Aorta (tissue), 5 donors: ENCODE data around the gene SPTBN5. TPM values are rescaled to one million over a fixed set of nuclear protein-coding genes. Genes with fewer than 3 reads are reported as not detected.

Experiments used
- ATAC-seq: fragments of 200-7000 bp; cut with Tn5 transposase; one replicate; pipeline ENCODE4 v1.9.1; 2022; ENCODE audit warnings: moderate library complexity; ENCODE audit not compliant: low FRiP score
- DNase-seq, 2 donors: peaks; one replicate each; pipeline ENCODE4 v3.0.0-alpha.2; 2020
- H3K27ac ChIP-seq, 2 donors: one replicate each; pipeline ENCODE4 v1.5.1; 2013; ENCODE audit warnings: low read length in 2 of 2, mild to moderate bottlenecking in 2 of 2, moderate library complexity in 2 of 2, control low read depth in 1 of 2, inconsistent platforms in 1 of 2, low read depth in 1 of 2
- H3K27me3 ChIP-seq, 2 donors: one replicate each; pipeline ENCODE4 v1.6.1; 2013; ENCODE audit warnings: control low read depth in 1 of 2, low read length in 1 of 2, mild to moderate bottlenecking in 1 of 2, moderate library complexity in 1 of 2; ENCODE audit not compliant: insufficient read depth in 2 of 2, control insufficient read depth in 1 of 2
- H3K36me3 ChIP-seq, 2 donors: one replicate each; pipeline ENCODE4 v1.6.1; 2013; ENCODE audit warnings: control low read depth in 1 of 2, low read length in 1 of 2, mild to moderate bottlenecking in 1 of 2; ENCODE audit not compliant: insufficient read depth in 2 of 2, control insufficient read depth in 1 of 2
- H3K4me1 ChIP-seq, 2 donors: one replicate each; pipeline ENCODE4 v1.6.1; 2013; ENCODE audit warnings: low read length in 2 of 2, control low read depth in 1 of 2, mild to moderate bottlenecking in 1 of 2, moderate library complexity in 1 of 2; ENCODE audit not compliant: insufficient read depth in 2 of 2, control insufficient read depth in 1 of 2
- H3K4me3 ChIP-seq, 2 donors: one replicate each; pipeline ENCODE4 v1.5.1; 2013; ENCODE audit warnings: low read length in 2 of 2, control low read depth in 1 of 2, mild to moderate bottlenecking in 1 of 2
- H3K9me3 ChIP-seq: one replicate; pipeline ENCODE4 v1.6.1; 2013; ENCODE audit warnings: mild to moderate bottlenecking, low read length; ENCODE audit not compliant: control insufficient read depth
- WGBS, 2 donors: extraction: QIAGEN DNeasy Blood & Tissue Kit; methylation state at CpG; one replicate each; pipeline ENCODE4 v1.1.7; 2013; 5-methylcytosine and 5-hydroxymethylcytosine counted together
- intact Hi-C, 2 donors: fragments of 100-400 bp; cut with DNase I; formaldehyde crosslinking; loops; one replicate each; pipeline versions ENCODE4 v1.14.2 to v1.15.0; 2022
- polyA plus RNA-seq, 2 donors: library from polyadenylated mRNA; stranded (reverse); fragments of 200-250 nt; gene quantifications; one replicate each; pipeline ENCODE4 v1.2.3, GENCODE V29; 2013
- total RNA-seq, 2 donors: library from RNA; stranded (reverse); fragmentation: NEBNext Ultra II Directional; extraction: Animal tissue kit (Norgen Biotek cat#: 25700); gene quantifications; one replicate each; pipeline ENCODE4 v1.2.1, GENCODE V29; 2021
- donor health status: healthy with polysubstance abuse.
- donor health status: Bipolar disorder and iron deficiency.
- donor health status: DM: no; HTN: no; CAD: no.
- donor health status: DM: no; HTN: no; CAD: no.
- donor health status: DM: yes; HTN: yes; CAD: no.

Gene SPTBN5
- total and polyA plus RNA-seq, 4 donors = 0.63 to 10.5 (median 3.7) TPM

- ATAC-seq = no peak
- intact Hi-C loops = loop anchor here in 1 of 2 donors (5.0 kb wide), 1 partner anchor 69 kb away; no protein-coding TSS in a partner anchor
Measured at GRCh38 chr15:41828807-41829141, 65.1 kb downstream of the SPTBN5 start.

GRCh38 chr15:41827880-41828806 is 65.7 kb downstream of the SPTBN5 start, which contains the start of gene JMJD7:
JMJD7 (plus strand) TSS chr15:41828092; CDS start chr15:41828125, 33 bp downstream.
- ATAC-seq = peak; percentile 97
- Histone ChIP-seq H3K27me3 (no peaks in the 10 kb centered on the region), H3K4me1 (no peaks in the 10 kb centered on the region), H3K27ac (peak within 1 kb of the TSS in 1 of 2 donors; percentile 39), H3K4me3 (peak within 1 kb of the TSS; percentile 42 to 53), H3K9me3 (no peaks in the 10 kb centered on the region), H3K36me3 (no peaks in the 10 kb centered on the region)
- 0 to 1% methylated on average over 65 to 66 of the region's 66 CpGs for WGBS, 2 donors
- intact Hi-C loops = loop anchor here in 1 of 2 donors (5.0 kb wide), 1 partner anchor 69 kb away; no protein-coding TSS in a partner anchor
- peak; percentile 97 to 99 for DNase-seq

More at GRCh38 chr15:41828807-41829141, 65.1 kb downstream of the SPTBN5 start:
- no peaks in the 10 kb centered on the region for H3K36me3 ChIP-seq
- WGBS, 2 donors = 5 to 7% methylated on average over 6 of the region's 6 CpGs
- H3K27ac ChIP-seq = no peak overlapping the region
- DNase-seq = no peak
- no peaks in the 10 kb centered on the region for H3K4me1 ChIP-seq
- H3K4me3 ChIP-seq = peak overlapping the region; percentile 5 to 53
- H3K9me3 ChIP-seq = no peaks in the 10 kb centered on the region
- H3K27me3 ChIP-seq = no peaks in the 10 kb centered on the region

GRCh38 chr15:41827290-41827879 is 66.5 kb downstream of the SPTBN5 start:
- H3K9me3 ChIP-seq = no peaks in the 10 kb centered on the region
- peak in 1 of 2 donors; percentile 66 for DNase-seq
- no peak overlapping the region for H3K27ac ChIP-seq
- peak overlapping the region; percentile 42 to 49 for H3K4me3 ChIP-seq
- no peaks in the 10 kb centered on the region for H3K36me3 ChIP-seq
- peak; percentile 8 for ATAC-seq
- intact Hi-C loops = loop anchor here in 1 of 2 donors (5.0 kb wide), 1 partner anchor 70 kb away; no protein-coding TSS in a partner anchor
- no peaks in the 10 kb centered on the region for H3K4me1 ChIP-seq
- WGBS, 2 donors = 8 to 12% methylated on average over 35 to 37 of the region's 37 CpGs
- no peaks in the 10 kb centered on the region for H3K27me3 ChIP-seq

- Histone ChIP-seq H3K4me1 (no peaks in the 10 kb centered on the region), H3K27ac (no peak overlapping the region), H3K27me3 (no peaks in the 10 kb centered on the region), H3K4me3 (no peak overlapping the region), H3K36me3 (no peaks in the 10 kb centered on the region), H3K9me3 (no peaks in the 10 kb centered on the region)
- DNase-seq = no peak
- intact Hi-C loops = loop anchor here in 1 of 2 donors (5.0 kb wide), 1 partner anchor 71 kb away; no protein-coding TSS in a partner anchor
- ATAC-seq = no peak
- 69 to 74% methylated on average over 13 of the region's 13 CpGs for WGBS, 2 donors
Measured at GRCh38 chr15:41825572-41826535, 68.0 kb downstream of the SPTBN5 start.

- Histone ChIP-seq H3K36me3 (no peaks in the 10 kb centered on the region), H3K9me3 (no peaks in the 10 kb centered on the region), H3K27me3 (no peaks in the 10 kb centered on the region), H3K4me3 (no peak overlapping the region), H3K27ac (no peak overlapping the region), H3K4me1 (no peaks in the 10 kb centered on the region)
- intact Hi-C loops = loop anchor here in 1 of 2 donors (5.0 kb wide), 1 partner anchor 72 kb away; no protein-coding TSS in a partner anchor
- ATAC-seq (no peak), DNase-seq (no peak)
- WGBS, 2 donors = 87 to 88% methylated on average over 10 of the region's 10 CpGs
Measured at GRCh38 chr15:41825145-41825544, 68.7 kb downstream of the SPTBN5 start.

- Histone ChIP-seq H3K4me1 (no peaks in the 10 kb centered on the region), H3K27ac (no peak overlapping the region), H3K27me3 (no peaks in the 10 kb centered on the region), H3K36me3 (no peaks in the 10 kb centered on the region), H3K9me3 (no peaks in the 10 kb centered on the region), H3K4me3 (no peak overlapping the region)
- intact Hi-C loops = no loop called here
- WGBS, 2 donors = 92 to 93% methylated on average over 19 of the region's 19 CpGs
- ATAC-seq (no peak), DNase-seq (no peak)
Measured at GRCh38 chr15:41824062-41824745, 69.6 kb downstream of the SPTBN5 start.

- Histone ChIP-seq H3K4me1 (no peaks in the 10 kb centered on the region), H3K36me3 (peaks cover 0 to 3% of the 10 kb centered on the region in 2 donors), H3K9me3 (no peaks in the 10 kb centered on the region), H3K27me3 (no peaks in the 10 kb centered on the region), H3K4me3 (no peak overlapping the region), H3K27ac (no peak overlapping the region)
- ATAC-seq (no peak), DNase-seq (no peak)
- intact Hi-C loops = no loop called here
- WGBS, 2 donors = 89 to 92% methylated on average over 11 of the region's 11 CpGs
Measured at GRCh38 chr15:41823502-41823901, 70.4 kb downstream of the SPTBN5 start.
